Right kidney (tissue), 1 donor: ENCODE measurements around the gene ZNF160.

Source experiments
- DNase-seq: peaks from one replicate; pipeline ENCODE4 v3.0.0-alpha.2; 2016

The ZNF160 gene

GRCh38 chr19:53094754-53095575 is 8.3 kb downstream of the ZNF160 start:
- no peak for DNase-seq

GRCh38 chr19:53092723-53093122 is 10.5 kb downstream of the ZNF160 start:
- DNase-seq: no peak

GRCh38 chr19:53091413-53092254 is 11.6 kb downstream of the ZNF160 start:
- no peak for DNase-seq

- DNase-seq: no peak
Observed at GRCh38 chr19:53088091-53088490, 15.1 kb downstream of the ZNF160 start.

GRCh38 chr19:53086949-53087348 is 16.3 kb downstream of the ZNF160 start:
- no peak for DNase-seq

- no peak for DNase-seq
Observed at GRCh38 chr19:53085496-53085895, 17.7 kb downstream of the ZNF160 start.

GRCh38 chr19:53082929-53083328 is 20.3 kb downstream of the ZNF160 start:
- no peak for DNase-seq

GRCh38 chr19:53079313-53079924 is 23.8 kb downstream of the ZNF160 start:
- no peak for DNase-seq

GRCh38 chr19:53078668-53079067 is 24.6 kb downstream of the ZNF160 start:
- no peak for DNase-seq

GRCh38 chr19:53076984-53077383 is 26.2 kb downstream of the ZNF160 start:
- peak; percentile 44 for DNase-seq

GRCh38 chr19:53068834-53069233 is 34.4 kb downstream of the ZNF160 start:
- no peak for DNase-seq

- no peak for DNase-seq
Observed at GRCh38 chr19:53068199-53068598, 35.0 kb downstream of the ZNF160 start.

GRCh38 chr19:53057904-53058580 is 45.2 kb downstream of the ZNF160 start:
- DNase-seq: peak; percentile 61

- no peak for DNase-seq
Observed at GRCh38 chr19:53055117-53055516, 48.1 kb downstream of the ZNF160 start.

GRCh38 chr19:53047379-53047778 is 55.8 kb downstream of the ZNF160 start:
- DNase-seq: no peak

- no peak for DNase-seq
Observed at GRCh38 chr19:53045536-53045935, 57.7 kb downstream of the ZNF160 start.

- no peak for DNase-seq
Observed at GRCh38 chr19:53041366-53041765, 61.9 kb downstream of the ZNF160 start.

GRCh38 chr19:53037101-53038097 is 65.8 kb downstream of the ZNF160 start:
- DNase-seq: peak; percentile 76

GRCh38 chr19:53034948-53035675 is 68.1 kb downstream of the ZNF160 start:
- no peak for DNase-seq

- DNase-seq: no peak
Observed at GRCh38 chr19:53034054-53034453, 69.2 kb downstream of the ZNF160 start.
